ENCODE results near the gene PDE4B. TPM values are rescaled to one million over a fixed set of nuclear protein-coding genes. Genes with fewer than 3 reads are reported as not detected.

The PDE4B gene
- total and polyA plus RNA-seq, 10 of the 15 experiments (the other 5 are each of a cell fraction or from before 2014, with no cell fraction given) = 3.0 to 13.2 (median 5.7) TPM

DNA sequence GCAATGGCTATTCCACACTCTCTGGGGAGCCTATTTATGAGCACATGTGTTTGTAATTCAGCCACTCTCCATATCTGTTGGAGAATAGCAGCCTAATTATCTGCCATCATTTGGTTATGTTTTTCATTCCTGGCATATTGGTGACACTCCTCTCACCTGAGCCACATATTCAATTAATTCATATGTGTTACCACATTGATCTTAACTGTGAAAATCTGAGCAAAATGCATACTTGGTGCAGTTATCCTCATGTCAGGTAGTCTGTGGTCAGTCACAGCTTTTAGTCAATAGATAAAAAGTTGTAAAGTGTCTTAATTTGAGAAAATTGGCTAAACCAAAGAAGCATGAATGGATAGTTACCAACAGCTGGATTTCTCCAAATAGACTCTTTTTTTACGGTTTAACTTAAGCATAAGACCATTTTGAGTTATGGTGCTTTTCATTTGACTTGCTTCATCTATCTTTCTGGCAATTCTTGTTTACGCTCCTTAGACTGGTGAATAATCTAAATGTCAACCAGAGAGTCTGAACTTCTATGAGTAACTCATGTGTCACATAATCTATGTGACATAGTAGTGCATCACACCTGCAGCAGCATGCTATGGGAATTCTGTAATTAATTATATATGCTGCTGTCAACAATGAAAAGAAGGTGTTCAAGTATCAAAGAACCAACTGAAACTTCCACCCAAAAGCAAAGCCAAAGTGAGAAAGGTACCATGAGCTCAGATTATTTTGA, 553.5 kb downstream of the PDE4B start:
- Histone ChIP-seq H3K9ac (ENCODE audit: control insufficient read depth, insufficient read depth, low read length) (no peak overlapping the region), H3K27ac (ENCODE audit: control insufficient read depth, insufficient read depth) (peak overlapping the region; percentile 72), H3K4me1 (ENCODE audit: control insufficient read depth, insufficient read depth, low read length) (peaks cover 40% of the 10 kb centered on the region), H3K36me3 (ENCODE audit: control insufficient read depth in 2 of 2, insufficient read depth in 2 of 2, low read length in 1 of 2) (no peaks in the 10 kb centered on the region), H2AFZ (ENCODE audit: control insufficient read depth, low read depth, low read length) (no peak overlapping the region), H4K20me1 (ENCODE audit: control insufficient read depth, insufficient read depth) (no peaks in the 10 kb centered on the region), H3K4me3 (peak overlapping the region; percentile 3; the same call in 1 of the 2 replicates), H3K9me3 (replicated peaks; ENCODE audit: control insufficient read depth, insufficient read depth, low read length) (no peaks in the 10 kb centered on the region), H3K79me2 (ENCODE audit: control insufficient read depth, insufficient read depth, low read length) (peaks cover 94% of the 10 kb centered on the region), H3K4me2 (ENCODE audit: control insufficient read depth, insufficient read depth) (peak overlapping the region; percentile 75), H3K27me3 (replicated peaks in 1 of 2; ENCODE audit: control insufficient read depth in 2 of 2, insufficient read depth in 2 of 2, low read length in 1 of 2) (no peaks in the 10 kb centered on the region)
- in situ Hi-C loops (cut with MboI) = no loop called here
- RAD21 ChIA-PET (ENCODE audit: unreplicated experiment) = interaction anchor here (0.8 to 13.1 kb wide), 18 partner anchors 11 to 98 kb away, joined by 3 to 238 read pairs (median 10); no protein-coding TSS in a partner anchor
- CTCF ChIA-PET = interaction anchor here (0.6 to 12.8 kb wide), 15 partner anchors 11 to 104 kb away, joined by 3 to 150 read pairs (median 4); no protein-coding TSS in a partner anchor
- POLR2A ChIA-PET = interaction anchor here (1.1 to 7.3 kb wide), 8 partner anchors 13 to 100 kb away, joined by 3 to 79 read pairs (median 5); no protein-coding TSS in a partner anchor
- no TSS peak for BruUV-seq (replicated peaks)
- 24% methylated on average over 2 of the region's 2 CpGs for WGBS (ENCODE audit: insufficient coverage, insufficient replicate concordance, low lambda C conversion rate, missing lambda C conversion rate)
- no peak for DNase-seq (ENCODE audit: low read depth, low spot score)
- no peak for FAIRE-seq
- ATAC-seq = no peak
- intact Hi-C loops (cut with micrococcal nuclease; ENCODE audit: unreplicated experiment) = loop anchor here (10.0 kb wide), 1 partner anchor 391 kb away; no protein-coding TSS in a partner anchor
- SMC1A ChIA-PET (ENCODE audit: uncharacterized antibody, unreplicated experiment) = interaction anchor here (1.0 to 13.8 kb wide), 20 partner anchors 13 to 99 kb away, joined by 3 to 463 read pairs (median 10); no protein-coding TSS in a partner anchor
- TF ChIP-seq IKZF2 (IDR thresholded peaks at IDR 0.05) (peak in 1 of 2 experiments; percentile 11; a peak in 1 of 4 replicates), SMARCA5 (IDR thresholded peaks at IDR 0.05) (no peak), NR2C2 (IDR thresholded peaks at IDR 0.05; ENCODE audit: borderline replicate concordance, control insufficient read depth, insufficient read length, low read depth) (no peak), YY1 (IDR thresholded peaks at IDR 0.05; ENCODE audit: low read depth, low read length) (no peak), RBBP5 (conservative IDR thresholded peaks at IDR 0.05) (no peak), ESRRA (IDR thresholded peaks at IDR 0.05; ENCODE audit: low read length) (no peak)
- TF ChIP-seq, protein P1, sequence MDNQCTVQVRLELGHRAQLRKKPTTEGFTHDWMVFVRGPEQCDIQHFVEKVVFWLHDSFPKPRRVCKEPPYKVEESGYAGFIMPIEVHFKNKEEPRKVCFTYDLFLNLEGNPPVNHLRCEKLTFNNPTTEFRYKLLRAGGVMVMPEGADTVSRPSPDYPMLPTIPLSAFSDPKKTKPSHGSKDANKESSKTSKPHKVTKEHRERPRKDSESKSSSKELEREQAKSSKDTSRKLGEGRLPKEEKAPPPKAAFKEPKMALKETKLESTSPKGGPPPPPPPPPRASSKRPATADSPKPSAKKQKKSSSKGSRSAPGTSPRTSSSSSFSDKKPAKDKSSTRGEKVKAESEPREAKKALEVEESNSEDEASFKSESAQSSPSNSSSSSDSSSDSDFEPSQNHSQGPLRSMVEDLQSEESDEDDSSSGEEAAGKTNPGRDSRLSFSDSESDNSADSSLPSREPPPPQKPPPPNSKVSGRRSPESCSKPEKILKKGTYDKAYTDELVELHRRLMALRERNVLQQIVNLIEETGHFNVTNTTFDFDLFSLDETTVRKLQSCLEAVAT (IDR thresholded peaks at IDR 0.05) = no peak
- TF ChIP-seq, protein P2, sequence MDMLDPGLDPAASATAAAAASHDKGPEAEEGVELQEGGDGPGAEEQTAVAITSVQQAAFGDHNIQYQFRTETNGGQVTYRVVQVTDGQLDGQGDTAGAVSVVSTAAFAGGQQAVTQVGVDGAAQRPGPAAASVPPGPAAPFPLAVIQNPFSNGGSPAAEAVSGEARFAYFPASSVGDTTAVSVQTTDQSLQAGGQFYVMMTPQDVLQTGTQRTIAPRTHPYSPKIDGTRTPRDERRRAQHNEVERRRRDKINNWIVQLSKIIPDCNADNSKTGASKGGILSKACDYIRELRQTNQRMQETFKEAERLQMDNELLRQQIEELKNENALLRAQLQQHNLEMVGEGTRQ (IDR thresholded peaks at IDR 0.05; ENCODE audit: borderline replicate concordance, low read depth, low read length) = no peak

Measured in GM12878 (cell line).